HuH-7.5 (cell line): ENCODE measurements around the gene IL18.
"Not testable (repeated sequence)": the region's sequence is repeated elsewhere in the genome, so short reads cannot be mapped to it uniquely, and the experiment has no call there.

Source experiments
- DNase-seq: peaks from one replicate; pipeline ENCODE4 v3.0.0; 2011; ENCODE audit warnings: low spot score

The IL18 gene

DNA sequence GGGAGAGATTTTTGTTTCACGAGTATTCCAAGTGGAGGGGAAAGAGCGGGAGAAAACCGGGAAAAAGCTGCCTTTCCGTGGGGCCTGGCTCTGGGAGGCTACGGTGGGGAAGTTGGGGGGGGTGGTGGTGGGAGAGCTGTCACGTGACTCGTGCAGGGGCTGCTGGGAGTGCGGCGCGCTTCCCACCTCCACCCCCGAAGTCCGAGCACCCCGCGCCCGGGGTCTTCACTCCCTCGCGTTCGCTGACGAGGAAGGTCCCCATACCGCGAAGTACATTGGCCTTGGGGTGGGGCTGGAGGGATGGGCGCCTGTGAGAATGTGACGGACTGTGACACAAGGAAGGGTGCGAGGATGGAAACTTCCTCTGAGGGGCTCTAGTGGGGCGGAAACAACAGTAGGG is 3.3 kb upstream of the IL18 start, which contains the start of gene TEX12:
Gene TEX12 (plus strand): TSS at position 228 of the 400 bp plus-strand sequence. CDS start 1,897 bp downstream, outside the sequence.
- no peak for DNase-seq

GRCh38 chr11:112166562-112166961 is 2.7 kb upstream of the IL18 start:
- peak; percentile 46 for DNase-seq

- no peak for DNase-seq
Measured at GRCh38 chr11:112165049-112165448, 1.2 kb upstream of the IL18 start.

DNA sequence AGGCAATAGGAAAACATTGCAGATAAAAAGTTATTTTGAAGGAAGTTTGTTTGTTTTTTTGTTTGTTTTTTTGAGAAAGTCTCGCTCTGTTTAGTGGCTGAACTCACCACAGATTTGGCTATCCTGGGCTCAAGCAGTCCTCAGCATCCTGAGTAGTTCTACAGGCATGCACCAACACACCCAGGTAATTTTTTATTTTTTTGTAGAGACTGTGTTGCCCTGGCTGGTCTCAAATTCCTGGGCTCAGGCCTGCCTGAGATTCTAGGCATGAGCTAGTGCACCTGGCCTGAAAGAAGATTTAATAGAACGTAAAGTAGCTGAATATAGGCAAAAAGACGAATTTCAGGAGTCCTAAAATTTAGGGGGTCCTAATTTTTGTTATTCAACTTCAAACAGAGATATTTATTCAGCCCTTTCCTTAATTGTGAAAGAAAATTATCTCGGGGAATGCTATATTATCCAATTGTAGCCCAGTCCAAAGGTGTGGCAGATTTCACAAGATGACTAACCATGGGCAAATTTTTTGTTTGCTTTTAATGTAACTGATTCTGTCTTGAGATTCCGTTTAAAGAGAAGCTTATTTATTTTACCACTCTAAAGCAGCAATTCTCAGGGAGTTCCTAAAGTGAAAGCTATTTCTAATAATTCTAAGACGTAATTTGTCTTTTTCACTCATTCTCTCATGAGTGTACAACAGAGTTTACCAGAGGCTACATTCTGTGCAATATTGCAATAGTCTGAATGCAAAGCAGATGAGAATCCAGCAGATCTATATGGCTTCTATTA is 940 bp downstream of the IL18 start:
- no peak for DNase-seq

GRCh38 chr11:112162200-112162599 is 1.7 kb downstream of the IL18 start:
- not testable (repeated sequence) for DNase-seq

DNA sequence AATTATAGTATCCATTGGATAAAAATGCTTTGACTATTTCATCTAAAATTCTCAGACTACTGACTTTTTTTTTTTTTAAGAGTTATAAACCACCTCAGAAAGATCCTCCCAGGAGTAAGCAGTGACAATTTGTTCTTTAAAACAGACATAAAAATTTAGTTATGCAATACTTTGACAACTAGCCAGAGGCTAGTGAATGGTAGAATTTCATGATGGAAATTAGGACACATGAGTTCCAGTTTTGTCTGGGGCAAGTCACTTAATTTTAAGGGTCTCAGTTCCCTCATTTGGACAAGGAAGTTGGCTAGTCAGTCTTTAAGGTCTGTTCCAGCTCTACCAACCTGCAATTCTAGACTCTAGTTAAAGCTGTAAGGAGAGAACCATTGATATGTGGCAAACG is 2.9 kb downstream of the IL18 start:
- DNase-seq = no peak

- no peak for DNase-seq
Measured at GRCh38 chr11:112160091-112160848, 3.6 kb downstream of the IL18 start.

- no peak for DNase-seq
Measured at GRCh38 chr11:112159098-112160065, 4.5 kb downstream of the IL18 start.

- DNase-seq = no peak
Measured at GRCh38 chr11:112156956-112157766, 6.7 kb downstream of the IL18 start.

DNA sequence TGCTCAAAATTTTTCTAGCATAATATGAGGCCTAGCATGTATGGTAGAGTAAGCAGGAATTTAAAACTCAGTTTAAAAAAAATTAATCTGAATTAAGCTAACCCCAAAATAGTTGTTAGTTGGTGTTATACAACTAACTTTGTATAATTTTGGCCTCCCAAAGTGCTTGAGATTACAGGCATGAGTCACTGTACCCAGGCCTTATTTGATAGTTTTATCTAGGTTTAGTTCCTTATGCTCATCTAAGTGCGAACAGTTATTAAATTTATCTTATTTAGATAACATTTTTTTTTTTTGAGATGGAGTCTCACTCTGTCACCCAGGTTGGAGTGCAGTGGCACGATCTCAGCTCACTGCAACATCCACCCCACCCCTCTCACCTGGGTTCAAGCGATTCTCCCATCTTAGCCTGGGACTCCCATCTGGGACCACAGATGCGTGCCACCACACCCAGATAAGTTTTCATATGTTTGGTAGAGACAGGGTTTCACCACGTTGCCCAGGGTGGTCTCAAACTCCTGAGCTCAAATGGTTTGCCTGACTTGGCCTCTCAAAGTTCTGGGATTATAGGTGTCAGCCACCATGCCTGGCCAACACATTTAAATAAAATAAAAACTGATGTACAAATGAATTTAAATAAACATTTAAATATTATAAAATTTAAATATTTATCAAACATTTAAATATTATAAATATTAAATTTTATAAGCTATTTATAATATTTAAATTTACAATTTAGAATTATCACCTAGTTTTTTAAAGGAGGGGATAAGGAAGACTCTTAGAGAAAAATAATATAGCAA is 7.5 kb downstream of the IL18 start:
- DNase-seq = no peak

DNA sequence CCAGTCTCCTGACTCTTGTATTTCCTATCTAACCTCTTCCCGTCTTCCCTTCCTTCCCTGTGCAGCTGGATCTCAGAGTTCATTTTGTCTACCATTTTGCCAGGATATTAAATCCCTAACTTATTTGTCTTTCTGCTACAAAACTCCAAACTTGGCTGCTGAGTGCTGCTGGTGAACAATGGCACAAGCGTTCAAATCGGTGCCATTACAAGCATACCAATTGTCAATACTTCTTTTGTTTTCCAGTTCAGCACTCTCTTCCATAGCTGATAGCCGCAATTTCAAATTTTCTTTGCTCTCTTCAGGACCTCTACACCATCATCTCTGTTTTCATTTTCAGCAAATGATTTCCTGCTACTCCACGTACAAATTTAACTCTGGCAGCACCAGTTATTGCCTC is 13.4 kb downstream of the IL18 start:
- DNase-seq = no peak

GRCh38 chr11:112143597-112143996 is 20.3 kb downstream of the IL18 start:
- no peak for DNase-seq

- no peak for DNase-seq
Measured at GRCh38 chr11:112134473-112134872, 29.4 kb downstream of the IL18 start.

- no peak for DNase-seq
Measured at GRCh38 chr11:112132737-112133136, 31.2 kb downstream of the IL18 start.

- no peak for DNase-seq
Measured at GRCh38 chr11:112129656-112130055, 34.2 kb downstream of the IL18 start.

DNA sequence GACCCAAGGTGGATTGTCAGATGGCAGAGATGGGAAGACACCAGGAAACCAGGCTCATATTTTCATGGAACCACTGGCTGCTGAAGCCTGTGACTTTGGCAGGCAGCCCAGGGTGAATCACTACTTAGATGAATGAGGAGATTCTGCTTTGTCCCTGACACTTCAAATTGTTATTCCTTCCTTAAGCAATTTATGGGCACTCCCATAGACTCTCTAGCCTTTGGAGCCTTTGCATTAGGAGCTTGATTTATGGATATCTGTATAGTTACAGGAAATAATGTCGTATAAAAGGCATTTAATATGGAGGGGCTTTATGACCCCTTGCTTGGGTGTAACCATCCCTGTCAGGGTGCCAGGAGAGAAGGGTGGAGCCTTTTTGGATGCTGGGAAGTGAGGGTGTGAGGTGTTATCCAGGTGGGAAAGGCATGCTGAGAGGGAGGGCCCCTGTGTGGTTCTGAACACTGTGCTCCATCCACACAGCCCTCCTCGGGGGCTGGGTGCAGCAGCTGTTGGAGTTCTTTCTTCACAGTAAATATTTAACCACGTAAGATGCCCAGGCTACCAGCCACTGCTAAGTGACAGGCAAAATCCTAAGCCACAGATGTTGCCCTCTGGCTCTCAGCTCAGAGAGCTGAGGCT is 35.3 kb downstream of the IL18 start:
- DNase-seq = no peak

- DNase-seq = no peak
Measured at GRCh38 chr11:112127056-112127455, 36.8 kb downstream of the IL18 start.

GRCh38 chr11:112123129-112123528 is 40.8 kb downstream of the IL18 start:
- DNase-seq = no peak

GRCh38 chr11:112121981-112122615 is 41.8 kb downstream of the IL18 start:
- DNase-seq = no peak
